AG08396 (cell line): ENCODE data around the gene PER1.

Source experiments
- DNase-seq: peaks from one replicate; pipeline ENCODE4 v3.0.0; 2012; ENCODE audit warnings: low spot score, mixed read lengths

PER1 gene

GRCh38 chr17:8096541-8096940 lies 55.7 kb downstream of the PER1 start:
- no peak for DNase-seq

- DNase-seq: no peak
These were observed 56.8 kb downstream of the PER1 start for GRCh38 chr17:8095361-8095760.

GRCh38 chr17:8091033-8091687 lies 61.0 kb downstream of the PER1 start:
- DNase-seq: no peak
